SW 1271 (cell line): ENCODE results near the gene RAB3GAP1.
A peak's percentile ranks its signal among the peaks of the same experiment; 100 is the strongest.
"Not testable (repeated sequence)": the region's sequence is repeated elsewhere in the genome, so short reads cannot be mapped to it uniquely, and the experiment has no call there.

Source experiments
- DNase-seq, 2 experiments: peaks; one replicate each; lab custom pipeline; 2025; lab: John Stamatoyannopoulos, UW

RAB3GAP1 gene

DNA sequence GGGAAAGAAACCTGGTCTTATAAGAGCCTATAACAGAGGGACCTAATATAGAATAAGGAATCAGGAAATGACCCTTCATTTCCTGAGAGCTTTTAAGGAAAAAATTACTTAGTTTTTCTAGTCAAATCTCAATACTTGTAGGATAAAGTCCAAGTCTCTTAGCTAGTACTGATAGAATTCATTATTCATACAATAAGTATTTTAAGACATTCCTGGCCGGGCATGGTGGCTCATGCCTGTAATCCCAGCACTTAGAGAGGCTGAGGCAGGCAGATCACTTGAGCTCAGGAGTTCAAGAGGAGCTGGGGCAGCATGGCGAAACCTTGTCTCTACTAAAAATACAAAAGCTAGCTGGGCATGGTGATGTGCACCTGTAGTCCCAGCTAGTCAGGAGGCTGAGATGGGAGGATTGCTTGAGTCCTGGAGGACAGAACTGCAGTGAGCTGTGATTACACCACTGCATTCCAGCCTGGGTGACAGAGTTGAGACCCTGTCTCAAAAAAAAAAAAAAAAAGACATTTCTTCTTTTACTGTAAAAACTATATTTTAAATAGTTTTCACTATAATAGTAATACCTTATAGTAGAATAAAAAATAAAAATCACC, 3.2 kb downstream of the RAB3GAP1 start:
- DNase-seq: peak in 1 of 2 experiments; percentile 46

DNA sequence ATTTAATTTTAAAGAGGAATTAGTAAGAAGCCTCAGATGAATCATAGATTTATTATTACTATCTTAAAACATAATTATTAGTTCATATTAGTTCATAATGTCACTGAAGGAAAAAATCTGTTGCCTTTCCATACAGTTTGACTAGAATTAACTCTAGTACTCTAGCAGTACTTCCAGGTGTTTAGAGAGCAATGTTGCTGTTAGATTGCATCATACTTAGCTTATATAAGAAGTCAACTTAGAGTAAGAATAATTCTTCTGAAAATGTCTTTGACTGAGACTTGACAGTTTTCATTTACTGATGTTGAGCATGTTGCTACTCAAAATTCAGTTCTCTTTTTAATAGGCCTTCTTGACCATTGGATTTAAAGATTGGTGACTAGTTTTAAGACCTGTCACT, 4.7 kb downstream of the RAB3GAP1 start:
- no peak for DNase-seq

DNA sequence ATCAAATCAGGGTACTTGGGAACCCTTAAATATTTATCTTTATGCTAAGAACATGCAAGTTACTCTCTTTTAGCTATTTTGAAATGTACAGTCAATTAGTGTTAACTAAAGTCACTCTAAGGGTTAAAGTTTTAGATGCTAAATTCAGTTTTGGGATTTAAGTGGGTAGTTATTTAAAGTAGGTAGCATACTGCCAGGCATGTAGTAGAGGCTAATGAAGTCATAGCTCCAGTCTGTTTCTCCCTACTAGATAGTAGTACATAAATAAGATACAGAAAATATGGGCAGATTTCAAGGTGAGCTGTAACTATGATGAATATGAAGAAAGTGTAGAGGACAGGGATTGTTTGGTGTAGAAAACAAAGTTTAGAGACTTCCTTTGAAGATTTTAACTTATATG, 7.5 kb downstream of the RAB3GAP1 start:
- DNase-seq: no peak

DNA sequence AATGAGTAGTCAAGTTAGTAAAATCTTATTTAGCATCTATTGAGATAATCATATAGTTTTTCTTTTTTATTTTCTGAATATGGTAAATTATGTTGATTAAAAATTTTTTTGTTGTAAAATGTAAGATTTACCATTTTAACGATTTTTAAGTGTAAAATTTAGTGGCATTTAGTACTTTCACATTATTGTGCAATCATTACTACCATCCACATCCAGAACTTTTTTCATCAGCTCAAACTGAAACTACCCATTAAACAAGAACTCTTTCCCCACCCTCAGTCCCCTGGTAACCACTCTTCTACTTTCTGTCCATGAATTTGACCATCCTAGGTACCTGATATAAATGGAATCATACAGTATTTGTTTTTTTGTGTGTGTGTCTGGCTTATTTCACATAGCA, 11.1 kb downstream of the RAB3GAP1 start:
- no peak for DNase-seq

DNA sequence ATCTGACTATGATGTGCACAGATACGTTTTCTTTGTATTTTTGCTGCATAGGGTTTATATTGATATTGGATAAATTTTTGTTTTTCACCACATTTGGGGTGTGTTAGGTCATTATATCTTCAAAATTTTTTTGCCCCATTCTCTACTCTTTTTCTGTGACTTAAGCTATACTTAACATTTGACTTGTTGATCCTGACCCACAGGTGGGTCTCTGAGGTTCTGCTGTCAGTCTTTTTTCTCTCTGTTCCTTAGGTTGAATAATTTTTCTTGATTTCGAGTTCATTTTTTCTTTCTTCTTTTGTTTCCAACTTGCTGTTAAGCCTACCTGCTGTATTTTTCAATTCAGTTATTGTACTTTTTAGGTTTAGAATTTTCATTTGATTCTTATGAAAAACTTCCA, 12.1 kb downstream of the RAB3GAP1 start:
- DNase-seq: no peak

DNA sequence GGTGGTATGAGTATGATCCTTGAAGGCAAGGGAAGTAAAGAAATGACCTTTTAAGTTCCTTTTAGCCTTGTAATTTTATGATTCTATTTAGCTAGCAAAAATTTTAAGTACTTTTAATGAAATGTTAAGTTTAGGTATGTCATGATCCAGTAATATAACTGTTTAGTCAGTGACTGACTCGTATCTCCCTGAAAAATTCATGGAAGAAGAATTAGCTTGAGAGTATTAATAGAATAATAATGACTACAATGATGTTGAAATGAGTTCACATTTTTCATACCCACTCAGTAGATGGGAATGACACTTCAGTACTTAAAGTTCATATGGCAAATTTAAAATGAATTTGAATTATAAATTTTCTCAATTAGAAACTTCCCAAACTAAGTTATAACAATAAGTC, 14.6 kb downstream of the RAB3GAP1 start:
- no peak for DNase-seq

DNA sequence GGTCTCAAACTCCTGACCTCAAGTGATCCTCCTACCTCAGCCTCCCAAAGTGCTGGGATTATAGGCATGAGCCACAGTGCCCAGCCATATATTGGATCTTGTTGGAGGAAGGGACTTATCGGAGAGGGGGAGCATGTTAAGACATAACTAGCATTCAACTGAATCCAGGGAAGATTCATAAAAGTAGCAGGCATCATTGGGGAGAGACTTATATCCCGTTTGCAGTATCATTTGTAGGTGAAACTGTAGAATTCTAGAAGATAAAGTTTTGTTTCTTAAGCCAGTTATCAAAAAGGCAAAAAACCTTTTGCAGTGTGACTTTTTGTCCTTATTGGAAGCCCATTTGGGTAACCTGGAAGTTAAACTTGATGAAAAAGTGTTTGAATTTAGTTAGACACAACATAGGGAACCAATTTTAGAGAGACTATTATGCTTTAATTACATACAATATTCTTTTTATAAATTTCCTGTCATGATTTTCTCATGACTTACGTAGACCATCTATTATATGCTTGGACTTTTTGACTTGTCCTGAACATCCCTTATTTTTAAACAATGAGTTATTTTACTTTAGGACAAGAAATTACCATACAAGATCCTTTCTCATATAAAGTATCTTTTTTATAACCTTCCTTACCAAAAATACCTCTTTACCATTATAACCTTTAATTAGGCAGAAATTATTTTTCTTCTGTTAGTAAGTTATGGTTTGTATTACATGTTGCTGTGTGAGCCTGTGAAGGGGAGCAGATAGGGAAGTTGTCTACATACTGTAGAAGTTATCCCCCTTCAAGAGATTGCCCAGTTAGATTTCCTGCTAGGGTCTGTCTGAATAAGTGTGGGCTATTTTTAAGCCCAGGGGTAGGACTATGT, 20.3 kb downstream of the RAB3GAP1 start:
- peak in 1 of 2 experiments; percentile 21 for DNase-seq

DNA sequence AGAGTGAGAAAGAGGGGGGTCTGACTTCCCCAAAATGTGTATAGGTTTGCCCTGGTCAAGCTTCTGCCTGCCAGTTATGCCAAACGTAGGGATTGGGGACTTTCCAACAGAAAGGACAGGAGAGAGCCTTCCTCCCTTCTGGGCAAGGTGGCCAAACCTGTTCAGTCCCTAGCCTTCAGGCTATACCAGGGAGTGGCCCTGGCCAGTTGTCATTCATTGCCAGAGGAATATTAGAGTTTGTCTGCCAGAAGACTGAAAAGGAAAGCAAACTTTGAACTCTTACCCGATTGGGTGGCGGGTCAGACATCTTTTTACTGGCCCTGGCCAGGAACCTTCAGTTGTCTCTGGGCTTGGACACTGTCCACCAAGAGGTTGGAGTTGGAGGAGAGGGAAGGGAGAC, 22.1 kb downstream of the RAB3GAP1 start:
- DNase-seq: no peak

DNA sequence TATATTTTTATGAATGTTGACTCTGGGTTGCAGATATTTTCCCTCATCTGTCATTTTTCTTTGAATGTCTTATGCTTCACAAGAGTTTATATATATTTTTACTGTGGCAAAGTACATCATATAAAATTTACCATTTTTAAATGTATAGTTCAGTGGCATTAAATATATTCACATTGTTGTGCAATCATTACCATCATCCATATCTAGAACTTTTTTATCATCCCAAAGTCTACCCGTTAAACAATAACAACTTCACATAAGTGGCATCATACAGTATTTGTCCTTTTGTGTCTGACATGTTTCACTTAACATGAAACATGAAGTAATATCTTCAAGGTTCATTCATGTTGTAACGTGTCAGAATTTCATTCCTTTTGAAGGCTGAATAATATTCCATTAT, 24.5 kb downstream of the RAB3GAP1 start:
- DNase-seq: no peak

DNA sequence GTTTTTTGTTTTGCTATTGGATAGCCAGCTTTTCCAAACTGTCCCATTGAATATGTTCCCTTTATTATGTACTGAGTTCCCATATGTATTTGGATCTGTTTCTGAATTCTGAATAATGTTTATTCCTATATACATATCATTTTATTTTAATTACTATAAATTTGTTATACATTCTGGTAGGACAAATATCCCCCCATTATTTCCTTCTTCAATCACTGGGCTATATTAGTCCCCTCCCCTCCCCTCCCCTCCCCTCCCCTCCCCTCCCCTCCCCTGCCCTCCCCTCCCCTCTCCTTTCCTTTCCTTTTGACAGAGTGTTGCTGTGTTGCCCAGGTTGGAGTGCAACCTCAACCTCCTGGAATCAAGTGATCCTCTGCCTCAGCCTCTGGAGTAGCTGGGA, 26.3 kb downstream of the RAB3GAP1 start:
- no peak for DNase-seq

DNA sequence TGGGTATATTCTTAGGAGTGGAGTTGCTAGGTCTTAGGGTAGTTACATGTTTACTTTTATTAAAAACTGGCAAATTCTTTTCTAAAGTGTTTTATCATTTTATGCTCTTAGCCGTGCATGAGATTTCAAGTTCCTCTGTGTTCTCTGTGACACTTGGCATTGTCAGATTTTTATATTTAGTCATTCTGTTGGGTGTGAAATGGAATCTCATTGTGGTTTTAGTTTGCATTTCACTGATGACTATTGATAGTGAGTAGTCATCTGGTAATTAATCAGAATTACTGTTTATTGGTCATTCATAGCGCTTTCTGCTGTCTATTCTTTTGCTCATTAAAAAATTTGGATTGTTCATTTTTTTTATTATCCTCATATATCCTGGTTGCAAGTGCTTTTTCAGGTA, 34.1 kb downstream of the RAB3GAP1 start:
- DNase-seq: no peak

DNA sequence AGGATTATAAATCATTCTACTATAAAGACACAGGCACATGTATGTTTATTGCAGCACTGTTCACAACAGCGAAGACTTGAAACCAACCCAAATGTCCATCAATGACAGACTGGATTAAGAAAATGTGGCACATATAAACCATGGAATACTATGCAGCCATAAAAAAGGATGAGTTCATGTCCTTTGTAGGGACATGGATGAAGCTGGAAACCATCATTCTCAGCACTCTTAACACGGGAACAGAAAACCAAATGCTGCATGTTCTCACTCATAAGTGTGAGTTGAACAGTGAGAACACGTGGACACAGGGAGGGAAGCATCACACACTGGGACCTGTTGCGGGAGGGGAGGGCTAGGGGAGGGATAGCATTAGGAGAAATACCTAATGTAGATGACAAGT, 37.5 kb downstream of the RAB3GAP1 start:
- not testable (repeated sequence) for DNase-seq

DNA sequence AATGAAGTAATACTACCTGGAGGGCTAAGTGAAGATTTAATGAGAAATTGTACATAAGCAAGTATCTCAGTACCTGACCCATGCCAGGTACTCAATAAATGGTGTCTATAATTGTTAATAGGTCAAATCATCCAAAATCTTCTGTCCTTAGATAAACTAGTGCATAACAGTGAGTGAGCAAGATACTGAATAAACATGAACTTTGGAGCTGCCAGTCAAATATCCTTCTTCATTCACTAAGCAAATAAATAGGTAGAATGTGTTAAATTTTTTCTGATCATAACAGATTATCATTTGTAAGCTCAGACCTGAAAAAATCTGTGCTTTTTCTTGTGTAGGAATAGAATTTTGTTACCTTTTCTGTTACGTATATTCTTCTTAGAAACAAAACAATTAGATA, 39.6 kb downstream of the RAB3GAP1 start:
- DNase-seq: no peak

DNA sequence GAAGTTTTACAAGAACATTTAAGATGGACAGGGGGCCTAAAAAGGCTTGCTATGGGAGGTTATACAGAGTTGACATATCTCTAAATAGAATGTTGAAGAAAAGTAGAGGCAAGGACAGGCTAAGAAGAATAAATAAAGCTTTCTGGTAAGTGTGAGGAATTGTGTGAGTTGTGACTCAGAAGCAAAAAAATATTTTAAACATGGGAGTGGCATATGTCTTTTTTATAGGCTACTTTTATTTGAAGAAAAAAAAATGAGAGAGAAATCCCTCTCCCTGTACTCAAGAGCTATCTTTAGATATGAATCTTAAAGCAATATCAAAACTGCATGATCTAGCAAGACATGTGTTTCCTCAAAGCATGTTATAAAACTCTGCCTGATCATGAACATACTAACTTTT, 41.1 kb downstream of the RAB3GAP1 start:
- no peak for DNase-seq

DNA sequence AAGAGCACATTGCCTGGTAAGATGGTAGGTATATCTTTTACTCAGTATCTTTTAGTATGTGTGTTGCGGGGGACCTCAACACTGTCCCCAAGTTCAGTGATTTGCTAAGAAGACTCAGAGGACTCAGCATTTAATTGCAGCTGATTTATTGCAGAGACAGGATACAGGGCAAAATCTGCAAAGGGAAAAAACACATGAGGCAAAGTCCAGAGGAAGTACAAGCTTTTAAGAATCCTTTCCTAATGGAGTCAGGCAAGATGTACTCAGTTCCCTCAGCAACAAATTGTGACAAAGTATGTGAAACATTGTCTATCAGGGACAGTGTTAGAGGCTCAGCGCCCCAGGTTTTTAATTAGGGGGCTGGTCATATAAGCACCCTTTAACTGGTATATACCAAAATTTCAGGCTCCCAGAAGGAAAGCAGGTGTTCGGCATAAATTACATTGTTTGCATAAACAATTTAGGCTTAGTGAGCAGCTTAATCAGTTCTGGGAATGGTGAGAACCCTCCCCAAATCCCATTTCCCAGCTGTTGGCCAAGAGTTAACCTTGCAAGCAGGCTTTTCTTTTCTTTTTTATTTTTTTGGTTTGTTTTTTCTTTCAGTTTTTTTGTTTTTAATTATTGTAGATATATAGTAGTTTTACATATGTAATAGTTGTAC, 41.7 kb downstream of the RAB3GAP1 start:
- DNase-seq: no peak

DNA sequence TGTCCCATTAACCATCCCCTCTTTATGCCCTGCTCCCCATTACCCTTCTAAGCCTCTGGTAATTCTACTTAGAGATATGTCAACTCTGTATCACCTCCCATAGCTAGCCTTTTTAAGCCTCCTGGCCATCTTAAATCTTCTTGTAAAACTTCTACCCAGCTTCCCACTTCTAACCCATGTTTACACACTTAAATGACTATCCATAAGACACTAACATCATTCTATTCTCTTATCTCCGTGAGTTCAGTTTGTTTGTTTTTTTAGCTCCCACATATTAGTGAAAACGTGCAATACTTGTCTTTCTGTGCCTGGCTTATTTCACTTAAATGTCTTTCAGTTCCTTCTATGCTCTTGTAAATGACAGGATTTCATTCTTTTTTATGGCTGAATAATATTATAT, 42.4 kb downstream of the RAB3GAP1 start:
- DNase-seq: no peak

DNA sequence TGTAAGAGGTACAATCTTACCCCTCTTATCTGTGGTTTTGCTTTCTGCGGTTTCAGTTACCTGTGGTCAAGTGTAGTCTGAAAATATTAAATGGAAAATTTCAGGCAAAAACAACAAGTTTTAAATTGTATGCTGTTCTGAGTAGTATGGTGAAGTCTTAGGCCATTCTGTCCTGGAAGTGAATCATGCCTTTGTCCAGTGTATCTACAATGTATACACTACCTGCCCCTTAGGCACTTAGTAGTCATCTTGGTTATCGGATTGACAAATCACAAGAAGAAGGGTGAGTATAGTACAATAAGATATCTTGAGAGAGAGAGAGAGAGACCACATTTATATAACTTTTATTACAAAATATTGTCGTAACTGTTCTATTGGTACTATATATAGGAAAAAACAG, 43.5 kb downstream of the RAB3GAP1 start:
- DNase-seq: no peak

DNA sequence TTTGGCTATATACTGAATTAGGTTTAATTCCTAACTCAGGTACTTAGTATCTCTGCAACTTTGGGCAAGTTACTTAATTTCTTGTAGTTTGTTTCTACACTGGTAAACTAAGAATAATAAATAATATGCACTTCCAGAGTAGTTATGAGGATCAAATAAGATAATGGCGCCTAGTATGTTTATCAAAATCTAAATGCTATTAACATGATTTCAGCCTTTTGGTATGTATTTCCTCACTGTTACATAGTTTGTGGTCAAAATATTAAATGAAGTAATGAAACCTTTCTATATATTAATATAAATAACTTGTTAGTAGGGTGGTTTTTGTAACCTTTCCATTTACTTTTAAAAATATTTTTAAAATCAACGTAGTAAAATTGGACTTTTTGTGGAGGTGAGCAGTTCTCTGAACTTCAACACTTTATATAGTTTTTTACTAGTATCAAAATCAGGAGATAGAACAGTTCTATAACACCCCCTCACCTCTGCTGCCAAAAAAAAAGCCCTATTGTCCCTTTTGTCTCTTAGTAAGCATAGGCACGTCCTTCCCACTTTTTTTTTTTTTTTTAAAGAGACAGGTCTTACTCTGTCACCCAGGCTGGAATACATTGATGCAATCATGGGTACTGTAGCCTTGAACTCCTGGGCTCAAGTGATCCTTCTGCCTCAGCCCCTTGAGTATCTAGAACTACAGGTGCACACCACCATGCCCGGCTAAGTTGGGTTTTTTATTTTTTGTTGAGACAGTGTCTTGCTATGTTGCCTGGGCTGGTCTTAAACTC, 44.8 kb downstream of the RAB3GAP1 start:
- no peak for DNase-seq

DNA sequence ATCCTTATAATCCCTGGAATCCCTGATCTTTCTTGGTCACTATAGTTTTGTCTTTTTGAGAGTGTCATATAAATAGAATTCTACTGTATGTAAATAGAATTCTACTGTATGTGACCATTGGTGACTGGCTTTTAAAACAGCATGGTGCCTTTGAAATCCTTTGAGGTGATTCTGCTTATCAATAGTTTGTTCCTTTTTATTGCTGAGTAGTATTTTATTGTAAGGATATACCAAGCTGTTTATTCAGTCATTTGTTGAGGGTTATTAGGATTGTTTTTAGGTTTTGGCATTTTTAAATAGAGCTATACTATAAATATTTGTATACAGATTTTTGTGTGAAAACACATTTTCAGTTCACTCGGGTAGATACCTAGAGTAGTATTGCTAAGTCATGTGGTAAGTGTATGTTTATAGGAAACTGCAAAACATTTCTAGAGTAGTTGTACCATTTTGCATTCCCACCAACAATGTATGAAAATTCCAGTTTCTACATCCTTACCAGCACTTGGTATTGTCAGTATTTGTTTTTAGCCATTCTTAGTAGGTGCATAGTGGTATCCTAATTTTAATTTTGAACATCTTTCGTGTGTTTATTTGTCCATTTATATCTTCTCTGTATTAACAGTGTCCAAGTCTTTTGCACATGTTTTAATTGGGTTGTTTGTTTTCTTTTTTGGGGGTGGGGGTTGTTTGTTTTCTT, 45.6 kb downstream of the RAB3GAP1 start:
- no peak for DNase-seq

DNA sequence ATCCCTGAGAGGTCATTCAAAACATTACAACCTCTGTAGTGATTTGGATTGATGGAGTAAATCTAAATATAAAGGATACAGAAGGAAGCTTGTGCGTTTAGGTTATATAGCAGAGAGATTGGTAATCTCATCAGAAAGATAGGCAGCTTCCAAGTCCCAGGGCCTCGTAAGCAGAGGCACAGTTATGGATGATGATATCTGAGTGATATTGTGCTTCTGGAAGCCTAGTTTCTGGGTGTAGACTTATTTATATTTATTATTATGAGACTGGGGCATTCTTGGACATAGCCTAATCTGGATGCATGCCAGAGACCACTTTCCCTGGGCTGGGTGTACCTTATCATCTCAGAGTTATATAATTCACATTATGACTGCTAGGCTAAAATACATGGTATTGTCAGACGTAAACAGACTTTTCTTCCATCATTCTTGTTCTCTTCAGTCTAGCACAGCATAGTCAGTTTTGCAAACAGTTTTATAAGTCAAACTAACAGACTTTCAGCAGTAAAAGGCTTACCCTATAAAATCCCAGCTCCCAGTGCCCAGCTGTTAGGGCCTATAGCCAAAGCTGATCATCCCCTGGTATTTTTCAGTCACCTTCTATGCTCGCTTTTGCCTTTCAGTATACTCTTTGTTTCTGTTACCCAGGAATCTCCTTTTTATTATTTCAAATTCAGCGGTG, 47.9 kb downstream of the RAB3GAP1 start:
- DNase-seq: no peak

DNA sequence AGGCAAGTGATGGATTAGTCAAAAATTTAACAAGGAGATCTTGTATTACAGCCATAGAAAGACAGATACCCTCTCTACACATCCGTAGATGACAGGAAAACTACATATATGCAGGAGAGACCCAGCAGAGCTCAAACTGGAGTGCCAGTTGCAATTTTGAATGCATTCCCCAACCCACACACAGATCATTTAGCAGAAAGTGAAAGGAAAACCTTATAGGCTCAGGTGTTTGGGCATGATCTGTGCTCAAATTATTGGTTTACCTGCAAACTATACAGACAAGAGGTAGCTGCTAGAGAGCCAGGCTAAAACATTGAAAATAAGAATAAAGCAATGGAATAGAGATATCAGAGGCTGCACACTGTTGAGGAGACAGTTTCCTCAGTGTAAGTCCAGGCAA, 51.8 kb downstream of the RAB3GAP1 start:
- no peak for DNase-seq
